K562 (cell line): ENCODE results near the gene EDDM13. TPM values are rescaled to one million over a fixed set of nuclear protein-coding genes. Genes with fewer than 3 reads are reported as not detected.
A peak's percentile ranks its signal among the peaks of the same experiment; 100 is the strongest.

Source experiments
- ETS1 ChIP-seq: conservative IDR thresholded peaks from 2 replicates; pipeline ENCODE4 v1.6.1; 2011; ENCODE audit warnings: low read depth, mild to moderate bottlenecking, low read length; ENCODE audit not compliant: control insufficient read depth
- FOXA3 ChIP-seq, 2 experiments: fragments of 450-650 bp in 1 of 2; sonication (generic) in 1 of 2; formaldehyde crosslinking; IDR thresholded peaks in 1 of 2; conservative IDR thresholded peaks in 1 of 2; 2 replicates each; pipeline versions ENCODE4 v1.4.0 to v1.8.0; 2020 to 2022; ENCODE audit warnings: mild to moderate bottlenecking in 2 of 2, missing genetic modification reagents in 1 of 2
- HBP1 ChIP-seq: fragments of 450-650 bp; formaldehyde crosslinking; IDR thresholded peaks from 2 replicates; pipeline ENCODE4 v1.4.0; 2022; ENCODE audit warnings: missing genetic modification characterization
- HMBOX1 ChIP-seq: sonication (generic); IDR thresholded peaks from 2 replicates; pipeline ENCODE4 v1.6.1; 2016
- L3MBTL2 ChIP-seq: fragments of 450-650 bp; IDR thresholded peaks from 2 replicates; pipeline ENCODE4 v1.6.1; 2016; ENCODE audit warnings: mild to moderate bottlenecking, moderate library complexity
- MBD1 ChIP-seq: fragments of 250-450 bp; sonication (Bioruptor Pico); IDR thresholded peaks from 2 replicates; pipeline ENCODE4 v1.8.0; 2022; ENCODE audit warnings: inconsistent platforms
- MYNN ChIP-seq, 2 experiments: sonication (generic); formaldehyde crosslinking in 1 of 2; IDR thresholded peaks; 2 replicates each; pipeline versions ENCODE4 v1.5.0 to v1.6.1; 2016 to 2020; ENCODE audit warnings: antibody characterized with exemption in 1 of 2, missing genetic modification reagents in 1 of 2
- SREBF1 ChIP-seq: fragments of 150-350 bp; IDR thresholded peaks from 2 replicates; pipeline ENCODE4 v1.6.1; 2014; ENCODE audit warnings: antibody characterized with exemption, low read depth, low read length, borderline replicate concordance
- ZNF589 ChIP-seq: fragments of 200-800 bp; sonication (Bioruptor generic); IDR thresholded peaks from 2 replicates; pipeline ENCODE4 v1.6.1; 2016; ENCODE audit warnings: low read depth, missing genetic modification characterization, missing compliant biosample characterization
- polyA plus RNA-seq, 8 experiments: library from polyadenylated mRNA; depleted of rRNA in 4 of 8; stranded (reverse) in 5 of 8; unstranded in 3 of 8; fragments of >200 nt; fragmentation: Nextera tagmentation in 2 of 8; fragmentation: Illumina TruSeq in 1 of 8; extraction: Ambion mirVana in 2 of 8; extraction: Trizol in 1 of 8; gene quantifications; 2 replicates each; pipeline versions ENCODE4 v1.2.1 to v1.2.3, GENCODE V29; 2011 to 2014; ENCODE audit warnings: inconsistent platforms in 1 of 8, missing spikeins in 1 of 8
- total RNA-seq, 7 experiments: library from RNA; depleted of rRNA in 6 of 7; stranded (reverse); fragments of >200 nt in 6 of 7; fragmentation: Illumina TruSeq in 2 of 7; extraction: Trizol in 2 of 7; gene quantifications; 2 replicates each; pipeline versions ENCODE4 v1.2.1 to v1.2.3, GENCODE V29; 2011 to 2021; ENCODE audit warnings: low replicate concordance in 1 of 7
- TF ChIP-seq, protein P1 (sequence below): sonication (generic); formaldehyde crosslinking; IDR thresholded peaks from 2 replicates; pipeline ENCODE4 v1.8.0; 2023; ENCODE audit warnings: mild to moderate bottlenecking, missing genetic modification reagents

EDDM13 gene
- total and polyA plus RNA-seq, 9 of the 15 experiments (the other 6 are each of a cell fraction or from before 2014, with no cell fraction given) = 2.0 to 7.7 (median 4.1) TPM

DNA sequence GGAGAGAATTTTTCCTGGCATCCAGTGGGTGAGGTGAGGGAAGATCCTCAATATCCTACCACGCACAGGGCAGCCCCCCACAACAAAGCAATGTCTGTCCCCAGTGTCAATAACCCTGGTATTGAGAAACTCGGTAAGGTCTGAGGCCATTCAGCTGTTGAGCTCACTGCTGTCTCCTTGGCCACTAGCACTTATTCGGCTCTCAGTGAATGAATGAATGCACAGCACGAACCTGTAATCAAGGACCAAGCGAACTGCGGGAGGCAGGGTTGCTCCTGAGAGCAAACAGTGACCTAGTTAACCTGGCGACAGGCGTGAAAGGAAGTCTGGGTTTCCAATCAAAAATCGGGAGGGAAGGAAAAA lies 41.5 kb downstream of the EDDM13 start (continued):
- TF ChIP-seq MBD1 (no peak), ETS1 (no peak), MYNN (IDR thresholded peaks at IDR 0.05) (no peak), MYNN (CRISPR knock-in tag; IDR thresholded peaks at IDR 0.05) (no peak), L3MBTL2 (peak; percentile 53), SREBF1 (no peak), HMBOX1 (0 out of 2 replicates have a peak, but pooled peaks have one; percentile 40), ZNF589 (0 out of 2 replicates have a peak, but pooled peaks have one; percentile 12), HBP1 (CRISPR knock-in tag) (peak; percentile 58; the same call in 1 of the 2 replicates), FOXA3 (CRISPR knock-in tag; conservative IDR thresholded peaks at IDR 0.05 in 1 of 2, IDR thresholded peaks at IDR 0.05 in 1 of 2) (0 out of 4 replicates have a peak, but pooled peaks of 1 of the 2 experiments have one; percentile 27)
- TF ChIP-seq, protein P1, sequence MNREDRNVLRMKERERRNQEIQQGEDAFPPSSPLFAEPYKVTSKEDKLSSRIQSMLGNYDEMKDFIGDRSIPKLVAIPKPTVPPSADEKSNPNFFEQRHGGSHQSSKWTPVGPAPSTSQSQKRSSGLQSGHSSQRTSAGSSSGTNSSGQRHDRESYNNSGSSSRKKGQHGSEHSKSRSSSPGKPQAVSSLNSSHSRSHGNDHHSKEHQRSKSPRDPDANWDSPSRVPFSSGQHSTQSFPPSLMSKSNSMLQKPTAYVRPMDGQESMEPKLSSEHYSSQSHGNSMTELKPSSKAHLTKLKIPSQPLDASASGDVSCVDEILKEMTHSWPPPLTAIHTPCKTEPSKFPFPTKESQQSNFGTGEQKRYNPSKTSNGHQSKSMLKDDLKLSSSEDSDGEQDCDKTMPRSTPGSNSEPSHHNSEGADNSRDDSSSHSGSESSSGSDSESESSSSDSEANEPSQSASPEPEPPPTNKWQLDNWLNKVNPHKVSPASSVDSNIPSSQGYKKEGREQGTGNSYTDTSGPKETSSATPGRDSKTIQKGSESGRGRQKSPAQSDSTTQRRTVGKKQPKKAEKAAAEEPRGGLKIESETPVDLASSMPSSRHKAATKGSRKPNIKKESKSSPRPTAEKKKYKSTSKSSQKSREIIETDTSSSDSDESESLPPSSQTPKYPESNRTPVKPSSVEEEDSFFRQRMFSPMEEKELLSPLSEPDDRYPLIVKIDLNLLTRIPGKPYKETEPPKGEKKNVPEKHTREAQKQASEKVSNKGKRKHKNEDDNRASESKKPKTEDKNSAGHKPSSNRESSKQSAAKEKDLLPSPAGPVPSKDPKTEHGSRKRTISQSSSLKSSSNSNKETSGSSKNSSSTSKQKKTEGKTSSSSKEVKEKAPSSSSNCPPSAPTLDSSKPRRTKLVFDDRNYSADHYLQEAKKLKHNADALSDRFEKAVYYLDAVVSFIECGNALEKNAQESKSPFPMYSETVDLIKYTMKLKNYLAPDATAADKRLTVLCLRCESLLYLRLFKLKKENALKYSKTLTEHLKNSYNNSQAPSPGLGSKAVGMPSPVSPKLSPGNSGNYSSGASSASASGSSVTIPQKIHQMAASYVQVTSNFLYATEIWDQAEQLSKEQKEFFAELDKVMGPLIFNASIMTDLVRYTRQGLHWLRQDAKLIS (CRISPR knock-in tag) = 0 out of 2 replicates have a peak, but pooled peaks have one; percentile 17
